ENCODE results near the gene MAGEB3. TPM values are rescaled to one million over a fixed set of nuclear protein-coding genes. Genes with fewer than 3 reads are reported as not detected.

Gene MAGEB3
- total RNA-seq, 1 experiment from 2014 or later, result not detected

DNA sequence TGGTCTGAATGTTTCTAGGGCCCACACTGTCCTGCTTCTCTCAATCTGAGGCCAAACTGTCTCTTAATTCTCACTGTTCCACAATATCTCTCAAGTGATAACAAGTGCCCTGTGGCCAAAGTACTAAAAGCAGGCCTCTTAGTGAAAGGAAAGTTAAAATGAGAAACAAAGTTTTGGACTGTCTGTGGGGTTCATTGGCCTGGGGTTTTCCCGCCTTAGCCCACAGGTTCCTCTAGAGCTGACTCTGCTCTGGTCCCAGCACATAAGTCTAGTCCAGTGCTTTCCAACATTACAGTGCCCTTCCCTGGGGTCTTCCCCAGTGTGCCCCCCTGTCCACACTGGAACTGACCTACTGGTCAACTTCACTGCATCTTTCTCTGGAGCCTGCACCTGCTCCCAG lies 22.8 kb downstream of the MAGEB3 start:
- no peaks in the 10 kb centered on the region for H3K4me1 Mint-ChIP-seq
- H3K9me3 ChIP-seq (ENCODE audit: control insufficient read depth, low read depth, low read length), result peaks cover 15% of the 10 kb centered on the region
- no peak overlapping the region for H2BK5ac ChIP-seq (ENCODE audit: insufficient read length, low read length)
- no peak overlapping the region for H2BK15ac ChIP-seq (ENCODE audit: low read depth, low read length)
- H3K79me2 ChIP-seq (ENCODE audit: insufficient read depth, low read length), result no peaks in the 10 kb centered on the region
- H3K18ac ChIP-seq (ENCODE audit: insufficient read length, low read depth, low read length), result no peak overlapping the region
- no peak overlapping the region for H3K4me3 Mint-ChIP-seq
- H3K9ac ChIP-seq (ENCODE audit: extremely low read depth, insufficient read length, low read length), result no peak overlapping the region
- no peak overlapping the region for H3K27ac ChIP-seq (ENCODE audit: insufficient read length, low read depth, low read length)
- H2BK20ac ChIP-seq (ENCODE audit: low read depth, low read length, poor library complexity, severe bottlenecking), result no peak overlapping the region
- no peaks in the 10 kb centered on the region for H3K27me3 ChIP-seq (ENCODE audit: insufficient read depth, low read length)
- H2AFZ ChIP-seq (ENCODE audit: low read length), result no peak overlapping the region
- H3K9me3 Mint-ChIP-seq, result peaks cover 35 to 83% of the 10 kb centered on the region in 2 experiments
- DNase-seq, result no peak
- no peak overlapping the region for H4K91ac ChIP-seq (ENCODE audit: insufficient read length, low read depth, low read length)
- WGBS (ENCODE audit: extremely low coverage, insufficient read length, low lambda C conversion rate), result no CpG with 5 or more reads among the region's 1 CpG
- no peak overlapping the region for H3K14ac ChIP-seq (ENCODE audit: insufficient read depth, low read length)
- H3K36me3 Mint-ChIP-seq (ENCODE audit: insufficient read depth in 1 of 3, low read depth in 3 of 3), result peaks cover 26 to 31% (median 28%) of the 10 kb centered on the region in 3 experiments
- no peak overlapping the region for H3K4me2 ChIP-seq (ENCODE audit: insufficient read depth, insufficient read length, low read length)
- no peaks in the 10 kb centered on the region for H3K4me1 ChIP-seq (ENCODE audit: insufficient read depth, low read length)
- H2AK5ac ChIP-seq (ENCODE audit: insufficient read length, low read length), result no peak overlapping the region
- no peak overlapping the region for H2BK12ac ChIP-seq (ENCODE audit: insufficient read length, low read depth, low read length)
- H3K79me1 ChIP-seq (ENCODE audit: insufficient read depth, low read depth, low read length, poor library complexity, severe bottlenecking), result no peaks in the 10 kb centered on the region
- no peaks in the 10 kb centered on the region for H4K20me1 ChIP-seq (ENCODE audit: control insufficient read depth, insufficient read depth, insufficient read length)
- no peak overlapping the region for H3K4ac ChIP-seq (ENCODE audit: low read depth, low read length)
- H3K27me3 Mint-ChIP-seq (ENCODE audit: low read depth), result peaks cover 4% of the 10 kb centered on the region; the same call in 1 of the 2 replicates
- TF ChIP-seq, protein P1, sequence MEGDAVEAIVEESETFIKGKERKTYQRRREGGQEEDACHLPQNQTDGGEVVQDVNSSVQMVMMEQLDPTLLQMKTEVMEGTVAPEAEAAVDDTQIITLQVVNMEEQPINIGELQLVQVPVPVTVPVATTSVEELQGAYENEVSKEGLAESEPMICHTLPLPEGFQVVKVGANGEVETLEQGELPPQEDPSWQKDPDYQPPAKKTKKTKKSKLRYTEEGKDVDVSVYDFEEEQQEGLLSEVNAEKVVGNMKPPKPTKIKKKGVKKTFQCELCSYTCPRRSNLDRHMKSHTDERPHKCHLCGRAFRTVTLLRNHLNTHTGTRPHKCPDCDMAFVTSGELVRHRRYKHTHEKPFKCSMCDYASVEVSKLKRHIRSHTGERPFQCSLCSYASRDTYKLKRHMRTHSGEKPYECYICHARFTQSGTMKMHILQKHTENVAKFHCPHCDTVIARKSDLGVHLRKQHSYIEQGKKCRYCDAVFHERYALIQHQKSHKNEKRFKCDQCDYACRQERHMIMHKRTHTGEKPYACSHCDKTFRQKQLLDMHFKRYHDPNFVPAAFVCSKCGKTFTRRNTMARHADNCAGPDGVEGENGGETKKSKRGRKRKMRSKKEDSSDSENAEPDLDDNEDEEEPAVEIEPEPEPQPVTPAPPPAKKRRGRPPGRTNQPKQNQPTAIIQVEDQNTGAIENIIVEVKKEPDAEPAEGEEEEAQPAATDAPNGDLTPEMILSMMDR (conservative IDR thresholded peaks at IDR 0.05), result no peak
- H3K23me2 ChIP-seq (ENCODE audit: insufficient read length, low read depth, low read length, poor library complexity, severe bottlenecking), result no peaks in the 10 kb centered on the region
- no peak overlapping the region for H4K8ac ChIP-seq (replicated peaks; ENCODE audit: insufficient read length, low read depth, low read length)
- no peak overlapping the region for H3K56ac ChIP-seq (ENCODE audit: insufficient read length, low read depth, low read length)
- no peak overlapping the region for H2BK120ac ChIP-seq (ENCODE audit: low read depth, low read length, poor library complexity, severe bottlenecking)
- H3T11ph ChIP-seq (ENCODE audit: low read length), result no peak overlapping the region
- no peak overlapping the region for H3K27ac Mint-ChIP-seq
- no peak overlapping the region for H4K5ac ChIP-seq (ENCODE audit: insufficient read length, low read depth, low read length)
- H3K23ac ChIP-seq (ENCODE audit: insufficient read length, low read depth, low read length), result no peak overlapping the region
